B cell (primary cell): ENCODE measurements around the gene CELF2.

Experiments used
- CTCF ChIP-seq: fragments of 200-600 bp; IDR thresholded peaks from one replicate; pipeline ENCODE4 v1.8.0; 2022; ENCODE audit warnings: antibody characterized with exemption, mild to moderate bottlenecking
- EZH2 ChIP-seq: IDR thresholded peaks from 2 replicates; pipeline ENCODE4 v1.6.1; 2012; ENCODE audit warnings: borderline replicate concordance, low read depth, mild to moderate bottlenecking, moderate library complexity, low read length; ENCODE audit not compliant: insufficient read depth, poor library complexity, severe bottlenecking

GRCh38 chr10:11213137-11213536 lies 195.5 kb downstream of the CELF2 start:
- TF ChIP-seq EZH2 (no peak), CTCF (no peak)
